HEK293T (cell line): ENCODE data around the gene ACKR2.

ENCODE experiments used
- BHLHE40 ChIP-seq: fragments of 450-650 bp; IDR thresholded peaks from 2 replicates; pipeline ENCODE4 v1.6.1; 2016; ENCODE audit warnings: mild to moderate bottlenecking, moderate library complexity, borderline replicate concordance
- HDGF ChIP-seq: fragments of 450-650 bp; IDR thresholded peaks from 2 replicates; pipeline ENCODE4 v1.6.1; 2017; ENCODE audit warnings: antibody characterized with exemption, borderline replicate concordance
- NFRKB ChIP-seq: fragments of 450-650 bp; IDR thresholded peaks from 2 replicates; pipeline ENCODE4 v1.6.1; 2016; ENCODE audit warnings: mild to moderate bottlenecking, moderate library complexity
- PKNOX1 ChIP-seq: fragments of 450-650 bp; IDR thresholded peaks from 2 replicates; pipeline ENCODE4 v1.6.1; 2016
- SP1 ChIP-seq: fragments of 450-650 bp; IDR thresholded peaks from 2 replicates; pipeline ENCODE4 v1.6.1; 2017
- SUZ12 ChIP-seq: fragments of 450-650 bp; IDR thresholded peaks from 2 replicates; pipeline ENCODE4 v1.6.1; 2016; ENCODE audit warnings: mild to moderate bottlenecking

GRCh38 chr3:42804106-42804830 is 5.0 kb upstream of the ACKR2 start, which contains the start of gene HIGD1A:
- no peak; the same call in 1 of the 2 replicates for TF ChIP-seq HDGF
- TF ChIP-seq PKNOX1 = no peak; the same call in 1 of the 2 replicates
- TF ChIP-seq BHLHE40 = no peak
- TF ChIP-seq SUZ12 = no peak
- no peak for TF ChIP-seq SP1
- TF ChIP-seq NFRKB = no peak
